T-cell (primary cell): ENCODE results near the gene CNOT9. TPM values are rescaled to one million over a fixed set of nuclear protein-coding genes. Genes with fewer than 3 reads are reported as not detected.
"Not testable (repeated sequence)": the region's sequence is repeated elsewhere in the genome, so short reads cannot be mapped to it uniquely, and the experiment has no call there.

Source experiments
- ATAC-seq, 4 experiments: fragments of 200-7000 bp in 3 of 4; fragments of 150-1000 bp in 1 of 4; cut with Tn5 transposase; replicated peaks in 1 of 4; 1 replicate in 3 of 4; 2 replicates in 1 of 4; pipeline ENCODE4 v1.10.0; 2021; ENCODE audit warnings: moderate library complexity in 3 of 4, mild to moderate bottlenecking in 2 of 4, moderate number of reproducible peaks in 1 of 4
- CTCF ChIA-PET, 2 donors: fragments of 300-600 bp; sonication (Branson Sonifier 250); formaldehyde crosslinking; loops; one replicate each; lab custom pipeline; 2022; ENCODE audit warnings: antibody characterized with exemption in 2 of 2; lab: Charles Lee
- POLR2A ChIA-PET, 2 donors: fragments of 300-600 bp; sonication (Branson Sonifier 250); formaldehyde crosslinking; loops; one replicate each; lab custom pipeline; 2022; ENCODE audit warnings: antibody characterized with exemption in 2 of 2; lab: Charles Lee
- DNase-seq, 35 experiments: peaks; one replicate each; pipeline versions ENCODE4 v3.0.0 to v3.0.0-alpha.2; 2013 to 2023
- H3K27ac ChIP-seq: one replicate; pipeline ENCODE4 v1.5.1; 2013; ENCODE audit warnings: low read length
- H3K27me3 ChIP-seq, 2 experiments: replicated peaks in 1 of 2; 1 replicate in 1 of 2; 2 replicates in 1 of 2; pipeline versions ENCODE4 v1.6.1 to v1.7.0; 2013; ENCODE audit warnings: low read length in 1 of 2, mixed read lengths in 1 of 2; ENCODE audit not compliant: control insufficient read depth in 2 of 2, insufficient read depth in 2 of 2; ENCODE audit errors: extremely low read depth in 1 of 2
- H3K36me3 ChIP-seq, 2 donors: 1 replicate in 1 of 2; 2 replicates in 1 of 2; pipeline versions ENCODE4 v1.6.1 to v1.7.0; 2013; ENCODE audit warnings: low read length in 1 of 2; ENCODE audit not compliant: control insufficient read depth in 2 of 2, insufficient read depth in 1 of 2; ENCODE audit errors: extremely low read depth in 1 of 2
- H3K4me1 ChIP-seq, 2 experiments: 1 replicate in 1 of 2; 2 replicates in 1 of 2; pipeline versions ENCODE4 v1.6.1 to v1.7.0; 2013; ENCODE audit warnings: low read length in 2 of 2, mixed read lengths in 1 of 2; ENCODE audit not compliant: insufficient read depth in 2 of 2, control insufficient read depth in 1 of 2; ENCODE audit errors: extremely low read depth in 1 of 2
- H3K4me3 ChIP-seq, 2 donors: 1 replicate in 1 of 2; 2 replicates in 1 of 2; pipeline versions ENCODE4 v1.5.1 to v1.7.0; 2013; ENCODE audit warnings: mild to moderate bottlenecking in 2 of 2, low read length in 1 of 2, moderate library complexity in 1 of 2; ENCODE audit not compliant: control insufficient read depth in 1 of 2; ENCODE audit errors: extremely low read depth in 1 of 2
- H3K9me3 ChIP-seq: 2 replicates; pipeline ENCODE4 v1.7.0; 2013
- H3K27ac Mint-ChIP-seq, 2 donors: one replicate each; pipeline ENCODE4 v1.8.0; 2020 to 2021; ENCODE audit warnings: mild to moderate bottlenecking in 2 of 2, mixed read lengths in 2 of 2
- H3K27me3 Mint-ChIP-seq, 2 donors: one replicate each; pipeline ENCODE4 v1.8.0; 2021 to 2022; ENCODE audit warnings: mixed read lengths in 2 of 2
- H3K36me3 Mint-ChIP-seq: one replicate; pipeline ENCODE4 v1.8.0; 2021; ENCODE audit warnings: mixed read lengths
- H3K4me1 Mint-ChIP-seq, 3 donors: one replicate each; pipeline ENCODE4 v1.8.0; 2020 to 2022; ENCODE audit warnings: mixed read lengths in 3 of 3, mild to moderate bottlenecking in 1 of 3
- H3K4me3 Mint-ChIP-seq, 3 donors: one replicate each; pipeline ENCODE4 v1.8.0; 2020 to 2022; ENCODE audit warnings: mild to moderate bottlenecking in 3 of 3, mixed read lengths in 3 of 3, moderate library complexity in 3 of 3
- H3K9me3 Mint-ChIP-seq, 3 donors: one replicate each; pipeline ENCODE4 v1.8.0; 2020 to 2022; ENCODE audit warnings: mixed read lengths in 3 of 3
- WGBS: methylation state at CpG from one replicate; pipeline ENCODE4 v1.1.5; 2013; ENCODE audit warnings: missing lambda C conversion rate; ENCODE audit not compliant: insufficient coverage; 5-methylcytosine and 5-hydroxymethylcytosine counted together
- total RNA-seq, 35 experiments: library from RNA in 6 of 35; stranded (reverse) in 6 of 35; fragments of 120-200 nt in 1 of 35; gene quantifications; one replicate each; pipeline versions ENCODE4 v1.2.1 to v1.2.4 and lab custom pipeline; 2013 to 2026

The CNOT9 gene
- total RNA-seq (10 to 100 TPM; 44.1 to 64.2 (median 50.2) TPM), total RNA-seq (lab: John Stamatoyannopoulos, UW) (58.3 to 177 (median 93.8) reads per million in 29 experiments)
- total RNA-seq (2013): 53.9 TPM

GRCh38 chr2:218568190-218569037 lies at the start of gene CNOT9, which contains the start of gene USP37:
Gene CNOT9 (plus strand): TSS chr2:218568839. CDS start chr2:218568955, 116 bp downstream.
Gene USP37 (minus strand): TSS chr2:218568351. CDS start chr2:218558653, 9,698 bp downstream.
- peak within 1 kb of the TSS; percentile 91 to 96 (median 96) for H3K4me3 Mint-ChIP-seq
- no peaks in the 10 kb centered on the region for H3K9me3 Mint-ChIP-seq
- no peaks in the 10 kb centered on the region for H3K27me3 Mint-ChIP-seq
- Histone ChIP-seq H3K4me3 (peak within 1 kb of the TSS; percentile 78 to 91), H3K27ac (peak within 1 kb of the TSS; percentile 98), H3K27me3 (no peaks in the 10 kb centered on the region), H3K36me3 (peaks cover 0 to 15% of the 10 kb centered on the region in 2 donors), H3K4me1 (peaks cover 23 to 24% of the 10 kb centered on the region in 2 experiments), H3K9me3 (no peaks in the 10 kb centered on the region)
- peak; percentile 87 to 93 (median 90) for ATAC-seq
- DNase-seq: peak; percentile 99 to 100 (median 100)
- CTCF ChIA-PET: interaction anchor here (0.5 to 1.0 kb wide), 4 partner anchors 11 to 161 kb away, joined by 3 to 11 read pairs (median 4); partner anchors contain the start of genes BCS1L (in 1 of the 2) and ZNF142 (in 1 of the 2)
- POLR2A ChIA-PET: interaction anchor here (0.6 kb wide), 2 partner anchors 14 to 91 kb away, joined by 3 read pairs; partner anchors contain the start of genes BCS1L (in 1 of the 2) and ZNF142 (in 1 of the 2)
- H3K36me3 Mint-ChIP-seq: peaks cover 17% of the 10 kb centered on the region
- H3K27ac Mint-ChIP-seq: peak within 1 kb of the TSS; percentile 99 to 100
- peaks cover 65 to 70% (median 67%) of the 10 kb centered on the region in 3 donors for H3K4me1 Mint-ChIP-seq
- WGBS: 0% methylated on average over 72 of the region's 77 CpGs

GRCh38 chr2:218518876-218519275 lies 49.8 kb upstream of the CNOT9 start:
- H3K9me3 Mint-ChIP-seq: no peaks in the 10 kb centered on the region
- H3K27me3 ChIP-seq: no peaks in the 10 kb centered on the region
- DNase-seq: no peak
- H3K27ac ChIP-seq: no peak overlapping the region
- H3K9me3 ChIP-seq: no peaks in the 10 kb centered on the region
- POLR2A ChIA-PET: no interaction called here
- H3K4me1 Mint-ChIP-seq: peaks cover 0 to 17% (median 10%) of the 10 kb centered on the region in 3 donors
- CTCF ChIA-PET: no interaction called here
- no peak overlapping the region for H3K4me3 ChIP-seq
- H3K27ac Mint-ChIP-seq: no peak overlapping the region
- no CpG with 5 or more reads among the region's 1 CpG for WGBS
- H3K4me3 Mint-ChIP-seq: no peak overlapping the region
- peaks cover 29% of the 10 kb centered on the region for H3K36me3 Mint-ChIP-seq
- H3K36me3 ChIP-seq: peaks cover 8 to 9% of the 10 kb centered on the region in 2 donors
- no peaks in the 10 kb centered on the region for H3K27me3 Mint-ChIP-seq
- no peak for ATAC-seq
- no peaks in the 10 kb centered on the region for H3K4me1 ChIP-seq

- H3K36me3 ChIP-seq: peaks cover 17 to 26% of the 10 kb centered on the region in 2 donors
- no peaks in the 10 kb centered on the region for H3K4me1 ChIP-seq
- DNase-seq (no peak), ATAC-seq (no peak)
- Mint-ChIP-seq H3K9me3 (no peaks in the 10 kb centered on the region), H3K4me3 (no peak overlapping the region), H3K27ac (no peak overlapping the region), H3K36me3 (peaks cover 52% of the 10 kb centered on the region), H3K27me3 (no peaks in the 10 kb centered on the region), H3K4me1 (no peaks in the 10 kb centered on the region)
- H3K27me3 ChIP-seq: no peaks in the 10 kb centered on the region
- no peaks in the 10 kb centered on the region for H3K9me3 ChIP-seq
- POLR2A ChIA-PET: interaction anchor here in 1 of 2 donors (0.6 kb wide), 1 partner anchor 151 kb away, joined by 3 read pairs; no protein-coding TSS in a partner anchor
- no peak overlapping the region for H3K4me3 ChIP-seq
- WGBS: no CpG with 5 or more reads among the region's 1 CpG
- CTCF ChIA-PET: no interaction called here
- H3K27ac ChIP-seq: no peak overlapping the region
Measured at GRCh38 chr2:218523651-218524050, 45.0 kb upstream of the CNOT9 start.

- not testable (repeated sequence) for H3K27ac ChIP-seq, H3K9me3 Mint-ChIP-seq, H3K4me3 Mint-ChIP-seq, H3K9me3 ChIP-seq, H3K4me3 ChIP-seq, H3K27me3 Mint-ChIP-seq, H3K4me1 Mint-ChIP-seq, H3K4me1 ChIP-seq, DNase-seq, ATAC-seq, H3K27me3 ChIP-seq, H3K27ac Mint-ChIP-seq
- peaks cover 62% of the 10 kb centered on the region for H3K36me3 Mint-ChIP-seq
- peaks cover 9 to 46% of the 10 kb centered on the region in 2 donors for H3K36me3 ChIP-seq
- no CpG with 5 or more reads among the region's 2 CpGs for whole genome bisulfite sequencing
- ChIA-PET CTCF (interaction anchor here (0.5 to 1.1 kb wide), 7 partner anchors 35 to 549 kb away, joined by 3 to 7 read pairs (median 3); no protein-coding TSS in a partner anchor), POLR2A (interaction anchor here in 1 of 2 donors (0.6 kb wide), 1 partner anchor 579 kb away, joined by 3 read pairs; no protein-coding TSS in a partner anchor)
Measured at GRCh38 chr2:218528409-218528808, 40.2 kb upstream of the CNOT9 start.

- ChIA-PET POLR2A (interaction anchor here in 1 of 2 donors (0.7 kb wide), 1 partner anchor 57 kb away, joined by 3 read pairs; no protein-coding TSS in a partner anchor), CTCF (no interaction called here)
- peaks cover 57% of the 10 kb centered on the region for H3K36me3 Mint-ChIP-seq
- H3K4me1 Mint-ChIP-seq: no peaks in the 10 kb centered on the region
- Histone ChIP-seq H3K9me3 (no peaks in the 10 kb centered on the region), H3K27me3 (no peaks in the 10 kb centered on the region), H3K4me3 (no peak overlapping the region), H3K36me3 (peaks cover 0 to 54% of the 10 kb centered on the region in 2 donors), H3K4me1 (no peaks in the 10 kb centered on the region), H3K27ac (no peak overlapping the region)
- H3K27me3 Mint-ChIP-seq: no peaks in the 10 kb centered on the region
- no peak overlapping the region for H3K4me3 Mint-ChIP-seq
- DNase-seq: no peak
- no peak for ATAC-seq
- no peak overlapping the region for H3K27ac Mint-ChIP-seq
- H3K9me3 Mint-ChIP-seq: no peaks in the 10 kb centered on the region
- no CpG with 5 or more reads among the region's 2 CpGs for WGBS
Measured at GRCh38 chr2:218529990-218530389, 38.6 kb upstream of the CNOT9 start.

- ATAC-seq: no peak
- H3K4me3 ChIP-seq: no peak overlapping the region
- H3K27ac ChIP-seq: no peak overlapping the region
- no peaks in the 10 kb centered on the region for H3K27me3 Mint-ChIP-seq
- CTCF ChIA-PET: no interaction called here
- H3K4me3 Mint-ChIP-seq: no peak overlapping the region
- no peaks in the 10 kb centered on the region for H3K4me1 ChIP-seq
- no CpG with 5 or more reads among the region's 6 CpGs for WGBS
- H3K9me3 Mint-ChIP-seq: no peaks in the 10 kb centered on the region
- no peaks in the 10 kb centered on the region for H3K27me3 ChIP-seq
- no peaks in the 10 kb centered on the region for H3K9me3 ChIP-seq
- H3K36me3 Mint-ChIP-seq: peaks cover 48% of the 10 kb centered on the region
- no peak overlapping the region for H3K27ac Mint-ChIP-seq
- no peak for DNase-seq
- peaks cover 0 to 57% of the 10 kb centered on the region in 2 donors for H3K36me3 ChIP-seq
- POLR2A ChIA-PET: no interaction called here
- H3K4me1 Mint-ChIP-seq: no peaks in the 10 kb centered on the region
Measured at GRCh38 chr2:218536804-218537494, 31.7 kb upstream of the CNOT9 start.
